ENCODE results near the gene HAL. TPM values are rescaled to one million over a fixed set of nuclear protein-coding genes. Genes with fewer than 3 reads are reported as not detected.

HAL gene
- total RNA-seq, 4 donors from 2014 or later = 0.29 to 1.1 TPM; not detected in 2

DNA sequence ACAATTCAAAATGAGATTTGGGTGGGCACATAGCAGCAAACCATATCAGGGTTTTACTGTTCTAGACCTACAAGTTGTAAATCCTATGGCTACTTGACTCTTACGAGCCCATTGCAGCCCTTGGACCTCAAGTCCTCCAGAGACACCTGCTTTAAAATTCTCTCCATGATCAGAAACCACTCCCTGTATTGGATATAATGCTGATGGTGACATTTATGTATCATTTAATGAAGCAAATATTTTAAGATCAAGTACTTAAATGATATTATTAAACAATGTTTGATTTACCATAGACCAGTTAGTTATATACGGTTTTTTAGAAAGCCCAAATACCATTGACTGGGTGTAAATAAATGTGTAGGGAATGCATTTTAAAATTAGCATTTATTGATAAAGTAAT, 28.8 kb downstream of the HAL start:
- Histone ChIP-seq H3K4me1 (no peaks in the 10 kb centered on the region), H3K27ac (no peak overlapping the region), H3K27me3 (no peaks in the 10 kb centered on the region), H3K4me3 (no peak overlapping the region), H3K9me3 (no peaks in the 10 kb centered on the region), H3K36me3 (no peaks in the 10 kb centered on the region)
- intact Hi-C loops (cut with DNase I; ENCODE audit: low total_unique reads) = no loop called here
- DNase-seq = no peak
- TF ChIP-seq CTCF (IDR thresholded peaks at IDR 0.05) (no peak), POLR2A (IDR thresholded peaks at IDR 0.05) (no peak)

DNA sequence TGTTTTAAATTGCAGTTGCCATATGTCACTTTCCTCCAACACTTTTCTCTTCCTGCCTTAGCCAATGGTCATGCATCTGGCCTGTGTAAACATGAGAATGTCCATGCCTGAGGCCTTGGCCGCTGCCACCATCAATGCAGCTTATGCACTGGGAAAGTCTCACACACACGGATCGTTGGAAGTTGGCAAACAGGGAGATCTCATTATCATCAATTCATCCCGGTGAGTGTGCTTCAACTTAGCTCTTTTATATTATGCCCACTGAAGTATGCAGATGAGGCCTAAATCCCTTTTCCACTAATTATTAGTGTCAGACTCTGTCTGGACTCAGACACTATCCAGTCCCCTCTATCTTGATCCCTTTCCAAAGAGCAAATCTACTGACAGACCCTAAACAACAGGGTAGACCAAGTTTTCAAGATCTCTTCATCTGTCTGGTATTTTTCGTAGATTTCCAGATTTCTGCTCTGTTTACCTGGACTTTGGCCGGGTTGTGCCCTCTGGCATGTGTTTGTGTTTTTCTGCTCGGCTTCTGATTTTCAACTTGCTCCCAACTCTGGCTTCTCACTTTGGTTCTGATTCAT, 29.8 kb downstream of the HAL start:
- intact Hi-C loops (cut with DNase I; ENCODE audit: low total_unique reads) = no loop called here
- TF ChIP-seq POLR2A (IDR thresholded peaks at IDR 0.05) = no peak
- TF ChIP-seq CTCF (IDR thresholded peaks at IDR 0.05) = no peak

DNA sequence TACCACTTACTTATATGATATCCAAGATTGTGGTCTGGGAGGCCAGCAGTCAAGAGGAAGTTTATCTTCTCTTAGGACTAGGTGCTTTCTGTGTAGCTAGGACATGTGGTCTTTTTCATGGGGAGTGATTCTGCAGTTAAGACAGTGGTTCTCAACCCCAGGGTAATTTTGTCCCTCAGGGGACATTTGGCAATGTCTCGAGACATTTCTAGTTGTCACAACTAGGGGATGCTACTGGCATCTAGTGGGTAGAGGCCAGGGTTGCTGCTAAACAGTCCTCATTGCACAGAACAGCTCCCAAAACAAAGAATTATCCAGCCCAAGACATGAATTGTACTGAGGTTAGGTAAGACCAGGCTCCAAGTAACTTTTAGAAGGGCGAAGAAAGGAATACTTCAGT, 33.0 kb downstream of the HAL start:
- Histone ChIP-seq H3K4me1 (no peaks in the 10 kb centered on the region), H3K9me3 (no peaks in the 10 kb centered on the region), H3K36me3 (no peaks in the 10 kb centered on the region), H3K27ac (no peak overlapping the region), H3K27me3 (no peaks in the 10 kb centered on the region), H3K4me3 (no peak overlapping the region)
- DNase-seq = no peak
- TF ChIP-seq CTCF (IDR thresholded peaks at IDR 0.05) (no peak), POLR2A (IDR thresholded peaks at IDR 0.05) (no peak)
- intact Hi-C loops (cut with DNase I; ENCODE audit: low total_unique reads) = no loop called here

More for the DNA sequence above, 29.8 kb downstream of the HAL start:
- no peak for DNase-seq
- H3K36me3 ChIP-seq = no peaks in the 10 kb centered on the region
- H3K27ac ChIP-seq = no peak overlapping the region
- no peak overlapping the region for H3K4me3 ChIP-seq
- no peaks in the 10 kb centered on the region for H3K27me3 ChIP-seq
- H3K9me3 ChIP-seq = no peaks in the 10 kb centered on the region
- H3K4me1 ChIP-seq = no peaks in the 10 kb centered on the region

DNA sequence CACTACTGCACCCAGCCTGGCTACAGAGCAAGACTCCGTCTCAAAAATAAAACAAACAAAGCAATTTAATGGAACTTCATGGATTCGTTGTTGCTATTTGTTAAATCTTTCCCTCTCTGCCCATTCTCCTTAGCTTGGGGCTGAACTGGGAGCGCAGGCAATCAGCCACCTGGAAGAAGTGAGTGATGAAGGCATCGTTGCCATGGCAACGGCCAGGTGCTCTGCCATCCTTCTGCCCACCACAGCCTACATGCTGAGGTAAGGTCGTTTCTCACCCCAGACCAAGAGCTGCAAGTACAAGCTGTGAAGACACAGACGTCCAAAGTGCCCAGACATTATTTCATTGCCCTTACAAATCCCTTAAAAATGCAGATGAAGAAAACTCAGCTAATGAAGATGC, 33.9 kb downstream of the HAL start:
- intact Hi-C loops (cut with DNase I; ENCODE audit: low total_unique reads) = no loop called here
- Histone ChIP-seq H3K4me3 (no peak overlapping the region), H3K9me3 (no peaks in the 10 kb centered on the region), H3K4me1 (no peaks in the 10 kb centered on the region), H3K36me3 (no peaks in the 10 kb centered on the region), H3K27ac (no peak overlapping the region), H3K27me3 (no peaks in the 10 kb centered on the region)
- TF ChIP-seq CTCF (IDR thresholded peaks at IDR 0.05) (no peak), POLR2A (IDR thresholded peaks at IDR 0.05) (no peak)
- DNase-seq = no peak

DNA sequence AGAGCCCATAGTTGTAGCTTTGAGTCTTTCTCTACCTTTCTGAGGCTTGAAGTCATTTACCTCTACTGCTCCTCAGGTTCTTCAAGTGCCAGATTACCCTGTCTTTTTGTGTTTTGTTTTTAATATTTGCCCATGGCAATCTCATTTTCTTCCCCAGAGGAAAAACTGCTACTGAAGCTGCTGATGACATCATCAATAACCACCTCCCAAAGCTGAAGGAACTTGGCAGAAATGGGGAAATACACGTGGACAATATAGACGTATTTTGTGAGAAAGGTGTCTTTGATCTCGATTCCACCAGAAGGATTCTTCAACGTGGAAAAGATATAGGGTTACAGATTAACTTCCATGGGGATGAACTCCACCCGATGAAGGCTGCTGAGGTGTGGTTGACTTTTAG, 35.9 kb downstream of the HAL start:
- H3K4me1 ChIP-seq = no peaks in the 10 kb centered on the region
- no peak for DNase-seq
- H3K9me3 ChIP-seq = no peaks in the 10 kb centered on the region
- no peak overlapping the region for H3K4me3 ChIP-seq
- intact Hi-C loops (cut with DNase I; ENCODE audit: low total_unique reads) = no loop called here
- no peaks in the 10 kb centered on the region for H3K36me3 ChIP-seq
- H3K27ac ChIP-seq = no peak overlapping the region
- H3K27me3 ChIP-seq = no peaks in the 10 kb centered on the region
- no peak for TF ChIP-seq POLR2A (IDR thresholded peaks at IDR 0.05)
- TF ChIP-seq CTCF (IDR thresholded peaks at IDR 0.05) = no peak
